Transverse colon (tissue), 4 donors: Measurements from ENCODE around the gene WWOX. TPM values are rescaled to one million over a fixed set of nuclear protein-coding genes. Genes with fewer than 3 reads are reported as not detected.

Experiments used
- DNase-seq: peaks from one replicate; pipeline ENCODE4 v3.0.0-alpha.2; 2019
- H3K27ac ChIP-seq, 4 donors: fragments of 200-600 bp; sonication (generic); 2 replicates each; pipeline ENCODE4 v1.5.1; 2016 to 2018; ENCODE audit warnings: inconsistent platforms in 4 of 4
- H3K27me3 ChIP-seq: fragments of 200-600 bp; sonication (generic); 2 replicates; pipeline ENCODE4 v1.5.1; 2017; ENCODE audit warnings: inconsistent platforms
- H3K36me3 ChIP-seq, 4 donors: fragments of 200-600 bp; sonication (generic); 2 replicates each; pipeline ENCODE4 v1.5.1; 2017 to 2019; ENCODE audit warnings: inconsistent platforms in 4 of 4
- H3K4me1 ChIP-seq, 4 donors: fragments of 200-600 bp; sonication (generic); 2 replicates each; pipeline ENCODE4 v1.5.1; 2017 to 2020; ENCODE audit warnings: inconsistent platforms in 4 of 4
- H3K4me3 ChIP-seq, 4 donors: fragments of 200-600 bp; sonication (generic); 1 replicate in 1 of 4; 2 replicates in 3 of 4; pipeline versions ENCODE4 v1.5.1 to v1.6.1; 2017 to 2019; ENCODE audit warnings: inconsistent platforms in 4 of 4
- H3K9me3 ChIP-seq, 2 donors: fragments of 200-600 bp; sonication (generic); 2 replicates each; pipeline ENCODE4 v1.5.1; 2017 to 2019; ENCODE audit warnings: inconsistent platforms in 2 of 2
- CTCF ChIP-seq, 5 experiments: fragments of 200-600 bp in 3 of 5; fragments of 450-650 bp in 2 of 5; sonication (generic) in 3 of 5; IDR thresholded peaks; 1 replicate in 2 of 5; 2 replicates in 3 of 5; pipeline ENCODE4 v1.5.1; 2016 to 2017; ENCODE audit warnings: antibody characterized with exemption in 5 of 5, inconsistent platforms in 3 of 5, mild to moderate bottlenecking in 2 of 5, moderate library complexity in 1 of 5
- EP300 ChIP-seq: sonication (generic); formaldehyde crosslinking; IDR thresholded peaks from one replicate; pipeline ENCODE4 v1.6.1; 2017; ENCODE audit warnings: antibody characterized with exemption, low read depth
- POLR2A ChIP-seq: fragments of 450-650 bp; IDR thresholded peaks from one replicate; pipeline ENCODE4 v1.6.1; 2016; ENCODE audit warnings: antibody characterized with exemption, mild to moderate bottlenecking, moderate library complexity
- POLR2AphosphoS5 ChIP-seq, 3 donors: sonication (generic); formaldehyde crosslinking; IDR thresholded peaks; one replicate each; pipeline ENCODE4 v1.6.1; 2016; ENCODE audit warnings: antibody characterized with exemption in 3 of 3
- WGBS, 2 donors: methylation state at CpG; one replicate each; pipeline ENCODE4 v1.1.5; 2018; ENCODE audit warnings: low coverage in 1 of 2; 5-methylcytosine and 5-hydroxymethylcytosine counted together
- in situ Hi-C, 4 donors: fragments of 200-750 bp; cut with MboI; loops; one replicate each; pipeline versions ENCODE4 v1.15.0 to v1.15.1; 2017; ENCODE audit warnings: low sequenced_read_pairs in 3 of 4, low pct_ligation_motif_present in 1 of 4, low pct_unique_long_range_greater_than_20kb in 1 of 4
- intact Hi-C: fragments of 100-400 bp; cut with DNase I; formaldehyde crosslinking; loops from one replicate; pipeline ENCODE4 v1.15.1; 2023; ENCODE audit warnings: low total_unique reads
- total RNA-seq, 4 donors: library from RNA; depleted of rRNA; stranded (reverse); fragments of >200 nt; gene quantifications; one replicate each; pipeline ENCODE4 v1.1.0, GENCODE V29; 2016

The WWOX gene
- total RNA-seq, 4 donors from 2014 or later = 11.2 to 53.8 (median 24.8) TPM

GRCh38 chr16:78092758-78093157, 6.7 kb upstream of the WWOX start:
- H3K36me3 ChIP-seq = no peaks in the 10 kb centered on the region
- no peaks in the 10 kb centered on the region for H3K9me3 ChIP-seq
- no peak for TF ChIP-seq POLR2AphosphoS5 (IDR thresholded peaks at IDR 0.05)
- no peak for TF ChIP-seq CTCF (IDR thresholded peaks at IDR 0.05)
- TF ChIP-seq POLR2A = no peak
- TF ChIP-seq EP300 = no peak
- peaks cover 16% of the 10 kb centered on the region for H3K27me3 ChIP-seq
- 65 to 73% methylated on average over 4 to 7 of the region's 7 CpGs for WGBS, 2 donors
- H3K4me3 ChIP-seq = no peak overlapping the region
- intact Hi-C loops (no loop called here), in situ Hi-C loops (no loop called here)
- H3K27ac ChIP-seq = no peak overlapping the region
- H3K4me1 ChIP-seq = no peaks in the 10 kb centered on the region
- DNase-seq = no peak

GRCh38 chr16:78094166-78094565, 5.3 kb upstream of the WWOX start:
- Histone ChIP-seq H3K9me3 (no peaks in the 10 kb centered on the region), H3K27me3 (peaks cover 16% of the 10 kb centered on the region), H3K27ac (no peak overlapping the region), H3K4me1 (peaks cover 0 to 6% (median 0%) of the 10 kb centered on the region in 4 donors), H3K36me3 (no peaks in the 10 kb centered on the region), H3K4me3 (no peak overlapping the region)
- 38 to 57% methylated on average over 2 to 3 of the region's 3 CpGs for WGBS, 2 donors
- intact Hi-C loops = no loop called here
- no peak for DNase-seq
- TF ChIP-seq POLR2AphosphoS5 (IDR thresholded peaks at IDR 0.05) (no peak), EP300 (no peak), POLR2A (no peak), CTCF (IDR thresholded peaks at IDR 0.05) (no peak)
- in situ Hi-C loops = no loop called here

GRCh38 chr16:78094998-78095397, 4.5 kb upstream of the WWOX start:
- no peak for DNase-seq
- H3K36me3 ChIP-seq = no peaks in the 10 kb centered on the region
- TF ChIP-seq POLR2AphosphoS5 (IDR thresholded peaks at IDR 0.05) (no peak), POLR2A (no peak), CTCF (IDR thresholded peaks at IDR 0.05) (no peak), EP300 (no peak)
- intact Hi-C loops (no loop called here), in situ Hi-C loops (no loop called here)
- WGBS, 2 donors = 90 to 91% methylated on average over 3 of the region's 3 CpGs
- H3K27ac ChIP-seq = no peak overlapping the region
- H3K4me3 ChIP-seq = no peak overlapping the region
- H3K27me3 ChIP-seq = peaks cover 16% of the 10 kb centered on the region
- peaks cover 0 to 6% (median under 1%) of the 10 kb centered on the region in 4 donors for H3K4me1 ChIP-seq
- H3K9me3 ChIP-seq = no peaks in the 10 kb centered on the region

- in situ Hi-C loops (no loop called here), intact Hi-C loops (no loop called here)
- TF ChIP-seq POLR2A (no peak), EP300 (no peak), POLR2AphosphoS5 (IDR thresholded peaks at IDR 0.05) (no peak), CTCF (IDR thresholded peaks at IDR 0.05) (no peak)
- 40 to 90% methylated on average over 1 to 3 of the region's 3 CpGs for WGBS, 2 donors
- Histone ChIP-seq H3K27me3 (peaks cover 16% of the 10 kb centered on the region), H3K27ac (no peak overlapping the region), H3K4me3 (no peak overlapping the region), H3K36me3 (no peaks in the 10 kb centered on the region), H3K4me1 (peaks cover 0 to 13% (median 5%) of the 10 kb centered on the region in 4 donors), H3K9me3 (no peaks in the 10 kb centered on the region)
- DNase-seq = no peak
Measured at GRCh38 chr16:78096386-78096785, 3.1 kb upstream of the WWOX start.
